HFF-Myc (cell line): ENCODE results near the gene SLC5A5.

Source experiments
- DNase-seq: peaks from one replicate; pipeline ENCODE4 v3.0.0-alpha.2; 2011; ENCODE audit warnings: low read depth; ENCODE audit errors: extremely low read depth
- H3K4me3 ChIP-seq: replicated peaks from 2 replicates; pipeline ENCODE4 v1.5.1; 2011; ENCODE audit warnings: low read depth, mild to moderate bottlenecking, control low read depth, low read length
- CTCF ChIP-seq: IDR thresholded peaks from 2 replicates; pipeline ENCODE4 v1.5.1; 2012; ENCODE audit warnings: mild to moderate bottlenecking, low read depth, low read length, control low read depth; ENCODE audit errors: missing control alignments

The SLC5A5 gene

GRCh38 chr19:17841371-17841809 lies 30.4 kb upstream of the SLC5A5 start:
- no peak for DNase-seq
- no peak overlapping the region for H3K4me3 ChIP-seq
- TF ChIP-seq CTCF = no peak

- no peak for TF ChIP-seq CTCF
- no peak for DNase-seq
- peak overlapping the region; percentile 62 for H3K4me3 ChIP-seq
These were observed 29.7 kb upstream of the SLC5A5 start for GRCh38 chr19:17841810-17842662.

- peak overlapping the region; percentile 62 for H3K4me3 ChIP-seq
These were observed 29.0 kb upstream of the SLC5A5 start for GRCh38 chr19:17842663-17843291.

GRCh38 chr19:17843292-17843827 lies 28.4 kb upstream of the SLC5A5 start:
- no peak for TF ChIP-seq CTCF
- no peak for DNase-seq
- peak overlapping the region; percentile 62 for H3K4me3 ChIP-seq

More at GRCh38 chr19:17842663-17843291, 29.0 kb upstream of the SLC5A5 start:
- no peak for DNase-seq
- no peak for TF ChIP-seq CTCF

GRCh38 chr19:17843908-17844490 lies 27.7 kb upstream of the SLC5A5 start:
- no peak for DNase-seq
- no peak overlapping the region for H3K4me3 ChIP-seq
- TF ChIP-seq CTCF = no peak

- no peak overlapping the region for H3K4me3 ChIP-seq
- TF ChIP-seq CTCF = no peak
- DNase-seq = no peak
These were observed 25.6 kb upstream of the SLC5A5 start for GRCh38 chr19:17846146-17846545.
